HepG2 (cell line): ENCODE measurements around the gene HELZ. TPM values are rescaled to one million over a fixed set of nuclear protein-coding genes. Genes with fewer than 3 reads are reported as not detected.

Experiments
- AGO1 ChIP-seq: fragments of 200-400 bp; formaldehyde crosslinking; IDR thresholded peaks from 2 replicates; pipeline ENCODE4 v1.6.1; 2017; ENCODE audit warnings: mild to moderate bottlenecking, low read depth, low read length, moderate library complexity; ENCODE audit not compliant: poor library complexity, severe bottlenecking
- ARID2 ChIP-seq: sonication (generic); formaldehyde crosslinking; IDR thresholded peaks from 2 replicates; pipeline ENCODE4 v1.8.1; 2022; ENCODE audit warnings: mild to moderate bottlenecking, missing genetic modification reagents, borderline replicate concordance
- HCFC1 ChIP-seq: fragments of 150-350 bp; IDR thresholded peaks from 2 replicates; pipeline ENCODE4 v1.6.1; 2014; ENCODE audit warnings: low read depth, low read length
- MEIS1 ChIP-seq: sonication (generic); formaldehyde crosslinking; IDR thresholded peaks from 2 replicates; pipeline ENCODE4 v1.9.0; 2021; ENCODE audit warnings: mild to moderate bottlenecking, missing genetic modification reagents, moderate library complexity, borderline replicate concordance
- PAXIP1 ChIP-seq: sonication (generic); formaldehyde crosslinking; conservative IDR thresholded peaks from 2 replicates; pipeline ENCODE4 v1.4.0; 2020; ENCODE audit warnings: mild to moderate bottlenecking, missing genetic modification reagents, moderate library complexity
- SKIL ChIP-seq: sonication (generic); formaldehyde crosslinking; IDR thresholded peaks from 2 replicates; pipeline ENCODE4 v1.8.0; 2022; ENCODE audit warnings: missing genetic modification reagents, mild to moderate bottlenecking, moderate library complexity, borderline replicate concordance
- SNAPC2 ChIP-seq: sonication (generic); formaldehyde crosslinking; IDR thresholded peaks from 2 replicates; pipeline ENCODE4 v1.8.1; 2022; ENCODE audit warnings: mild to moderate bottlenecking, missing genetic modification reagents
- ZMYM4 ChIP-seq: sonication (generic); formaldehyde crosslinking; IDR thresholded peaks from 2 replicates; pipeline ENCODE4 v1.8.1; 2023; ENCODE audit warnings: mild to moderate bottlenecking, missing genetic modification reagents
- ZNF101 ChIP-seq: sonication (generic); formaldehyde crosslinking; IDR thresholded peaks from 2 replicates; pipeline ENCODE4 v1.4.0; 2020; ENCODE audit warnings: mild to moderate bottlenecking, low read depth, missing genetic modification reagents, borderline replicate concordance
- ZNF18 ChIP-seq: sonication (generic); formaldehyde crosslinking; IDR thresholded peaks from 2 replicates; pipeline ENCODE4 v1.8.0; 2022; ENCODE audit warnings: mild to moderate bottlenecking, missing genetic modification reagents; ENCODE audit not compliant: insufficient replicate concordance
- ZNF20 ChIP-seq: sonication (generic); formaldehyde crosslinking; IDR thresholded peaks from 2 replicates; pipeline ENCODE4 v1.4.0; 2020; ENCODE audit warnings: mild to moderate bottlenecking, moderate library complexity, missing genetic modification reagents
- ZNF564 ChIP-seq: sonication (generic); formaldehyde crosslinking; IDR thresholded peaks from 2 replicates; pipeline ENCODE4 v1.8.1; 2023; ENCODE audit warnings: mild to moderate bottlenecking, missing genetic modification reagents
- ZNF660 ChIP-seq: sonication (generic); formaldehyde crosslinking; IDR thresholded peaks from 2 replicates; pipeline ENCODE4 v1.5.1; 2020; ENCODE audit warnings: mild to moderate bottlenecking, low read depth, missing genetic modification reagents, borderline replicate concordance
- ZSCAN25 ChIP-seq: sonication (generic); formaldehyde crosslinking; IDR thresholded peaks from 2 replicates; pipeline ENCODE4 v1.8.0; 2022; ENCODE audit warnings: mild to moderate bottlenecking, missing genetic modification reagents
- polyA plus RNA-seq, 8 experiments: library from polyadenylated mRNA; depleted of rRNA in 3 of 8; stranded (reverse) in 7 of 8; unstranded in 1 of 8; fragments of >200 nt; fragmentation: Illumina TruSeq in 4 of 8; extraction: Trizol in 4 of 8; gene quantifications; 2 replicates each; pipeline versions ENCODE4 v1.2.1 to v1.2.3, GENCODE V29; 2011 to 2016; ENCODE audit warnings: low read depth in 4 of 8, missing spikeins in 1 of 8, mixed read lengths in 1 of 8; ENCODE audit not compliant: insufficient read depth in 1 of 8
- total RNA-seq, 5 experiments: library from RNA; depleted of rRNA; stranded (reverse); fragments of >200 nt; fragmentation: Illumina TruSeq; extraction: Trizol; gene quantifications; 2 replicates each; pipeline ENCODE4 v1.2.3, GENCODE V29; 2016; ENCODE audit warnings: low read depth in 1 of 5
- TF ChIP-seq, protein P1 (sequence below): sonication (generic); formaldehyde crosslinking; IDR thresholded peaks from 2 replicates; pipeline ENCODE4 v1.4.0; 2020; ENCODE audit warnings: missing genetic modification reagents

Gene HELZ
- total and polyA plus RNA-seq, 2 of the 13 experiments (the other 11 are each of a cell fraction or from before 2014, with no cell fraction given) = 35.3 to 52.4 TPM

- TF ChIP-seq ZNF18 (no peak), ZMYM4 (CRISPR knock-in tag) (peak; percentile 62), ZNF564 (CRISPR knock-in tag) (peak; percentile 29; the same call in 1 of the 2 replicates), AGO1 (no peak), ZSCAN25 (CRISPR knock-in tag) (no peak; the same call in 1 of the 2 replicates), ZNF660 (CRISPR knock-in tag) (no peak), SKIL (CRISPR knock-in tag) (peak; percentile 89), SNAPC2 (peak; percentile 76; the same call in 1 of the 2 replicates), ZNF20 (CRISPR knock-in tag) (no peak), MEIS1 (CRISPR knock-in tag) (peak; percentile 69; the same call in 1 of the 2 replicates), HCFC1 (no peak), ARID2 (CRISPR knock-in tag) (no peak; the same call in 1 of the 2 replicates), PAXIP1 (CRISPR knock-in tag) (peak; percentile 97), ZNF101 (CRISPR knock-in tag) (no peak)
- TF ChIP-seq, protein P1, sequence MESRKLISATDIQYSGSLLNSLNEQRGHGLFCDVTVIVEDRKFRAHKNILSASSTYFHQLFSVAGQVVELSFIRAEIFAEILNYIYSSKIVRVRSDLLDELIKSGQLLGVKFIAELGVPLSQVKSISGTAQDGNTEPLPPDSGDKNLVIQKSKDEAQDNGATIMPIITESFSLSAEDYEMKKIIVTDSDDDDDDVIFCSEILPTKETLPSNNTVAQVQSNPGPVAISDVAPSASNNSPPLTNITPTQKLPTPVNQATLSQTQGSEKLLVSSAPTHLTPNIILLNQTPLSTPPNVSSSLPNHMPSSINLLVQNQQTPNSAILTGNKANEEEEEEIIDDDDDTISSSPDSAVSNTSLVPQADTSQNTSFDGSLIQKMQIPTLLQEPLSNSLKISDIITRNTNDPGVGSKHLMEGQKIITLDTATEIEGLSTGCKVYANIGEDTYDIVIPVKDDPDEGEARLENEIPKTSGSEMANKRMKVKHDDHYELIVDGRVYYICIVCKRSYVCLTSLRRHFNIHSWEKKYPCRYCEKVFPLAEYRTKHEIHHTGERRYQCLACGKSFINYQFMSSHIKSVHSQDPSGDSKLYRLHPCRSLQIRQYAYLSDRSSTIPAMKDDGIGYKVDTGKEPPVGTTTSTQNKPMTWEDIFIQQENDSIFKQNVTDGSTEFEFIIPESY (CRISPR knock-in tag) = 0 out of 2 replicates have a peak, but pooled peaks have one; percentile 5
Observed at GRCh38 chr17:67246653-67247415, 1.8 kb upstream of the HELZ start (continued).
